Activated gamma-delta T cell (primary cell): ENCODE measurements around the gene RNF123.
"Not testable (repeated sequence)": the region's sequence is repeated elsewhere in the genome, so short reads cannot be mapped to it uniquely, and the experiment has no call there.

Source experiments
- DNase-seq: peaks from one replicate; lab custom pipeline; 2025; lab: John Stamatoyannopoulos, UW

Gene RNF123

GRCh38 chr3:49681232-49681522, 8.2 kb upstream of the RNF123 start:
- no peak for DNase-seq

- no peak for DNase-seq
Measured at GRCh38 chr3:49681543-49681942, 7.8 kb upstream of the RNF123 start.

- DNase-seq = no peak
Measured at GRCh38 chr3:49683162-49683561, 6.2 kb upstream of the RNF123 start.

GRCh38 chr3:49684453-49684852, 4.9 kb upstream of the RNF123 start:
- DNase-seq = not testable (repeated sequence)

- not testable (repeated sequence) for DNase-seq
Measured at GRCh38 chr3:49685103-49685502, 4.3 kb upstream of the RNF123 start.

GRCh38 chr3:49685846-49686245, 3.5 kb upstream of the RNF123 start:
- DNase-seq = not testable (repeated sequence)

GRCh38 chr3:49686346-49686745, 3.0 kb upstream of the RNF123 start:
- not testable (repeated sequence) for DNase-seq

- not testable (repeated sequence) for DNase-seq
Measured at GRCh38 chr3:49686769-49687423, 2.5 kb upstream of the RNF123 start.

- DNase-seq = not testable (repeated sequence)
Measured at GRCh38 chr3:49687424-49687795, 1.9 kb upstream of the RNF123 start.

- DNase-seq = not testable (repeated sequence)
Measured at GRCh38 chr3:49688338-49689045, 865 bp upstream of the RNF123 start.

- DNase-seq = not testable (repeated sequence)
Measured at GRCh38 chr3:49689908-49690624, 709 bp downstream of the RNF123 start.

GRCh38 chr3:49690856-49691255, 1.5 kb downstream of the RNF123 start:
- not testable (repeated sequence) for DNase-seq

- DNase-seq = not testable (repeated sequence)
Measured at GRCh38 chr3:49691481-49691880, 2.1 kb downstream of the RNF123 start.

GRCh38 chr3:49694409-49695070, 5.2 kb downstream of the RNF123 start:
- not testable (repeated sequence) for DNase-seq

GRCh38 chr3:49695350-49696015, 6.1 kb downstream of the RNF123 start:
- DNase-seq = not testable (repeated sequence)

GRCh38 chr3:49699281-49699979, 10.1 kb downstream of the RNF123 start:
- no peak for DNase-seq

GRCh38 chr3:49700014-49700413, 10.7 kb downstream of the RNF123 start:
- no peak for DNase-seq

- DNase-seq = no peak
Measured at GRCh38 chr3:49700453-49701128, 11.2 kb downstream of the RNF123 start.

- no peak for DNase-seq
Measured at GRCh38 chr3:49701388-49702077, 12.2 kb downstream of the RNF123 start.

- DNase-seq = no peak
Measured at GRCh38 chr3:49702672-49703071, 13.3 kb downstream of the RNF123 start.
